K562 (cell line): Measurements from ENCODE around the gene SACM1L. TPM values are rescaled to one million over a fixed set of nuclear protein-coding genes. Genes with fewer than 3 reads are reported as not detected.
A peak's percentile ranks its signal among the peaks of the same experiment; 100 is the strongest.

Experiments used
- CC2D1A ChIP-seq: fragments of 450-650 bp; IDR thresholded peaks from 2 replicates; pipeline ENCODE4 v1.6.1; 2017; ENCODE audit warnings: mild to moderate bottlenecking
- CHD4 ChIP-seq: fragments of 200-600 bp; sonication (generic); IDR thresholded peaks from 3 replicates; pipeline ENCODE4 v1.6.1; 2012; ENCODE audit warnings: low read depth, mild to moderate bottlenecking, mixed read lengths, low read length, inconsistent platforms; ENCODE audit not compliant: insufficient read depth, insufficient replicate concordance, poor library complexity, severe bottlenecking
- FOXM1 ChIP-seq, 2 experiments: fragments of 450-650 bp in 1 of 2; sonication (generic) in 1 of 2; formaldehyde crosslinking in 1 of 2; IDR thresholded peaks; 2 replicates each; pipeline versions ENCODE4 v1.6.1 to v1.9.0; 2017 to 2022; ENCODE audit warnings: low read depth in 2 of 2, mild to moderate bottlenecking in 2 of 2, missing genetic modification reagents in 1 of 2, moderate library complexity in 1 of 2
- GABPB2 ChIP-seq: fragments of 250-450 bp; sonication (Bioruptor Pico); conservative IDR thresholded peaks from 2 replicates; pipeline ENCODE4 v1.5.1; 2021; ENCODE audit warnings: mild to moderate bottlenecking
- GATAD2B ChIP-seq: fragments of 450-650 bp; IDR thresholded peaks from 2 replicates; pipeline ENCODE4 v1.6.1; 2017; ENCODE audit warnings: mild to moderate bottlenecking, borderline replicate concordance
- GTF2A2 ChIP-seq: IDR thresholded peaks from 2 replicates; pipeline ENCODE4 v1.6.1; 2016; ENCODE audit warnings: mild to moderate bottlenecking, missing genetic modification characterization, missing compliant biosample characterization
- HNRNPUL1 ChIP-seq: fragments of 200-400 bp; formaldehyde crosslinking; IDR thresholded peaks from 2 replicates; pipeline ENCODE4 v1.6.1; 2017; ENCODE audit warnings: low read length
- JUN ChIP-seq, 2 experiments: sonication (generic) in 1 of 2; formaldehyde crosslinking in 1 of 2; IDR thresholded peaks; 2 replicates each; pipeline versions ENCODE4 v1.6.1 to v1.8.0; 2012 to 2022; ENCODE audit warnings: borderline replicate concordance in 2 of 2, mild to moderate bottlenecking in 2 of 2, improper control_type of control experiment in 1 of 2, low read depth in 1 of 2, low read length in 1 of 2, missing genetic modification reagents in 1 of 2
- KLF16 ChIP-seq: IDR thresholded peaks from 2 replicates; pipeline ENCODE4 v1.6.1; 2016; ENCODE audit warnings: antibody characterized with exemption
- MAX ChIP-seq: sonication (generic); formaldehyde crosslinking; IDR thresholded peaks from 2 replicates; pipeline ENCODE4 v1.9.0; 2022; ENCODE audit warnings: mild to moderate bottlenecking, missing genetic modification reagents
- MCM5 ChIP-seq: fragments of 450-650 bp; IDR thresholded peaks from 2 replicates; pipeline ENCODE4 v1.6.1; 2016; ENCODE audit warnings: low read depth
- POLR2AphosphoS2 ChIP-seq: IDR thresholded peaks from 2 replicates; pipeline ENCODE4 v1.6.1; 2012; ENCODE audit warnings: low read length, improper control_type of control experiment
- PRDM10 ChIP-seq: fragments of 450-650 bp; IDR thresholded peaks from 2 replicates; pipeline ENCODE4 v1.6.1; 2018; ENCODE audit not compliant: partially characterized antibody
- SMARCA5 ChIP-seq: fragments of 450-650 bp; IDR thresholded peaks from 2 replicates; pipeline ENCODE4 v1.6.1; 2016
- TSHZ1 ChIP-seq: fragments of 250-450 bp; sonication (Bioruptor Pico); IDR thresholded peaks from 2 replicates; pipeline ENCODE4 v1.4.0; 2020; ENCODE audit warnings: mild to moderate bottlenecking, moderate library complexity
- ZC3H4 ChIP-seq: sonication (generic); formaldehyde crosslinking; IDR thresholded peaks from 2 replicates; pipeline ENCODE4 v1.9.0; 2021; ENCODE audit warnings: missing genetic modification reagents, borderline replicate concordance
- ZEB2 ChIP-seq: fragments of 450-650 bp; IDR thresholded peaks from 2 replicates; pipeline ENCODE4 v1.6.1; 2016
- ZNF175 ChIP-seq: fragments of 200-800 bp; sonication (Bioruptor generic); IDR thresholded peaks from 2 replicates; pipeline ENCODE4 v1.6.1; 2016; ENCODE audit warnings: low read depth, mild to moderate bottlenecking, missing genetic modification characterization, missing compliant biosample characterization
- ZNF263 ChIP-seq: sonication (generic); formaldehyde crosslinking; IDR thresholded peaks from 2 replicates; pipeline ENCODE4 v1.8.0; 2022; ENCODE audit warnings: mild to moderate bottlenecking, missing genetic modification reagents, borderline replicate concordance
- ZNF75A ChIP-seq: fragments of 450-650 bp; formaldehyde crosslinking; IDR thresholded peaks from 2 replicates; pipeline ENCODE4 v1.4.0; 2020; ENCODE audit warnings: mild to moderate bottlenecking
- ZNF785 ChIP-seq: fragments of 250-450 bp; sonication (Bioruptor Pico); IDR thresholded peaks from 2 replicates; pipeline ENCODE4 v1.4.0; 2020; ENCODE audit warnings: mild to moderate bottlenecking
- polyA plus RNA-seq, 8 experiments: library from polyadenylated mRNA; depleted of rRNA in 4 of 8; stranded (reverse) in 5 of 8; unstranded in 3 of 8; fragments of >200 nt; fragmentation: Nextera tagmentation in 2 of 8; fragmentation: Illumina TruSeq in 1 of 8; extraction: Ambion mirVana in 2 of 8; extraction: Trizol in 1 of 8; gene quantifications; 2 replicates each; pipeline versions ENCODE4 v1.2.1 to v1.2.3, GENCODE V29; 2011 to 2014; ENCODE audit warnings: inconsistent platforms in 1 of 8, missing spikeins in 1 of 8
- total RNA-seq, 7 experiments: library from RNA; depleted of rRNA in 6 of 7; stranded (reverse); fragments of >200 nt in 6 of 7; fragmentation: Illumina TruSeq in 2 of 7; extraction: Trizol in 2 of 7; gene quantifications; 2 replicates each; pipeline versions ENCODE4 v1.2.1 to v1.2.3, GENCODE V29; 2011 to 2021; ENCODE audit warnings: low replicate concordance in 1 of 7

Gene SACM1L
- total and polyA plus RNA-seq, 9 of the 15 experiments (the other 6 are each of a cell fraction or from before 2014, with no cell fraction given): 25.7 to 67.2 (median 40.3) TPM

GRCh38 chr3:45688194-45688881 is 858 bp upstream of the SACM1L start (continued):
- TF ChIP-seq TSHZ1 (CRISPR knock-in tag) (no peak), ZNF75A (CRISPR knock-in tag) (no peak), KLF16 (no peak), MCM5 (no peak), ZNF175 (0 out of 2 replicates have a peak, but pooled peaks have one; percentile 38), CC2D1A (0 out of 2 replicates have a peak, but pooled peaks have one; percentile 6), GTF2A2 (0 out of 2 replicates have a peak, but pooled peaks have one; percentile 48), ZNF785 (CRISPR knock-in tag) (no peak), GATAD2B (peak; percentile 29; the same call in 1 of the 2 replicates), PRDM10 (peak; percentile 73), ZEB2 (peak; percentile 93), GABPB2 (CRISPR knock-in tag) (peak; percentile 26; the same call in 1 of the 2 replicates), ZNF263 (CRISPR knock-in tag) (peak; percentile 43; the same call in 1 of the 2 replicates), FOXM1 (IDR thresholded peaks at IDR 0.05; ENCODE audit: low read depth) (no peak), FOXM1 (CRISPR knock-in tag; IDR thresholded peaks at IDR 0.05; ENCODE audit: low read depth) (0 out of 2 replicates have a peak, but pooled peaks have one; percentile 9), JUN (IDR thresholded peaks at IDR 0.05; ENCODE audit: borderline replicate concordance, low read depth, low read length) (0 out of 2 replicates have a peak, but pooled peaks have one; percentile 38), JUN (CRISPR knock-in tag; IDR thresholded peaks at IDR 0.05; ENCODE audit: borderline replicate concordance) (no peak), MAX (CRISPR knock-in tag) (no peak), SMARCA5 (no peak), ZC3H4 (no peak), HNRNPUL1 (no peak; the same call in 1 of the 2 replicates), POLR2AphosphoS2 (no peak), CHD4 (no peak)
